ENCODE data around the gene PIGN. TPM values are rescaled to one million over a fixed set of nuclear protein-coding genes. Genes with fewer than 3 reads are reported as not detected.

PIGN gene
- total RNA-seq, 1 experiment from 2014 or later, result 30.9 TPM

GRCh38 chr18:62070302-62070701, 116.6 kb downstream of the PIGN start:
- H4K8ac ChIP-seq (replicated peaks; ENCODE audit: insufficient read length, low read depth, low read length), result no peak overlapping the region
- no peak overlapping the region for H2BK120ac ChIP-seq (ENCODE audit: low read depth, low read length, poor library complexity, severe bottlenecking)
- Mint-ChIP-seq H3K27ac (no peak overlapping the region), H3K9me3 (no peaks in the 10 kb centered on the region), H3K4me3 (no peak overlapping the region), H3K36me3 (ENCODE audit: insufficient read depth in 1 of 3, low read depth in 3 of 3) (peaks cover 0 to 2% (median 0%) of the 10 kb centered on the region in 3 experiments; a peak in 2 of 7 replicates), H3K4me1 (no peaks in the 10 kb centered on the region), H3K27me3 (ENCODE audit: low read depth) (no peaks in the 10 kb centered on the region)
- no peaks in the 10 kb centered on the region for H3K27me3 ChIP-seq (ENCODE audit: insufficient read depth, low read length)
- H3K79me2 ChIP-seq (ENCODE audit: insufficient read depth, low read length), result no peaks in the 10 kb centered on the region
- no peak overlapping the region for H3K14ac ChIP-seq (ENCODE audit: insufficient read depth, low read length)
- no peak overlapping the region for H2BK20ac ChIP-seq (ENCODE audit: low read depth, low read length, poor library complexity, severe bottlenecking)
- no peak overlapping the region for H4K91ac ChIP-seq (ENCODE audit: insufficient read length, low read depth, low read length)
- H3K23me2 ChIP-seq (ENCODE audit: insufficient read length, low read depth, low read length, poor library complexity, severe bottlenecking), result no peaks in the 10 kb centered on the region
- H3K23ac ChIP-seq (ENCODE audit: insufficient read length, low read depth, low read length), result no peak overlapping the region
- DNase-seq, result no peak
- H3K18ac ChIP-seq (ENCODE audit: insufficient read length, low read depth, low read length), result no peak overlapping the region
- no peak overlapping the region for H2BK5ac ChIP-seq (ENCODE audit: insufficient read length, low read length)
- no peak overlapping the region for H2BK12ac ChIP-seq (ENCODE audit: insufficient read length, low read depth, low read length)
- H3K9ac ChIP-seq (ENCODE audit: extremely low read depth, insufficient read length, low read length), result no peak overlapping the region
- no peak overlapping the region for H4K5ac ChIP-seq (ENCODE audit: insufficient read length, low read depth, low read length)
- H2AK5ac ChIP-seq (ENCODE audit: insufficient read length, low read length), result no peak overlapping the region
- no peaks in the 10 kb centered on the region for H3K4me1 ChIP-seq (ENCODE audit: insufficient read depth, low read length)
- no peak overlapping the region for H2BK15ac ChIP-seq (ENCODE audit: low read depth, low read length)
- no peaks in the 10 kb centered on the region for H4K20me1 ChIP-seq (ENCODE audit: control insufficient read depth, insufficient read depth, insufficient read length)
- no peak overlapping the region for H2AFZ ChIP-seq (ENCODE audit: low read length)
- no CpG with 5 or more reads among the region's 2 CpGs for WGBS (ENCODE audit: extremely low coverage, insufficient read length, low lambda C conversion rate)
- no peak for TF ChIP-seq CTCF (conservative IDR thresholded peaks at IDR 0.05)
- no peaks in the 10 kb centered on the region for H3K9me3 ChIP-seq (ENCODE audit: control insufficient read depth, low read depth, low read length)
- H3K79me1 ChIP-seq (ENCODE audit: insufficient read depth, low read depth, low read length, poor library complexity, severe bottlenecking), result no peaks in the 10 kb centered on the region
- no peak overlapping the region for H3K4ac ChIP-seq (ENCODE audit: low read depth, low read length)
- no peak overlapping the region for H3T11ph ChIP-seq (ENCODE audit: low read length)
- H3K4me2 ChIP-seq (ENCODE audit: insufficient read depth, insufficient read length, low read length), result no peak overlapping the region
- H3K27ac ChIP-seq (ENCODE audit: insufficient read length, low read depth, low read length), result no peak overlapping the region
- no peak overlapping the region for H3K56ac ChIP-seq (ENCODE audit: insufficient read length, low read depth, low read length)

All from H9 (cell line).